DOHH2 (cell line): ENCODE results near the gene ASB7.

ENCODE experiments used
- H3F3A ChIP-seq: fragments of 200-600 bp; sonication (generic), shearing (Covaris generic); 2 replicates; pipeline ENCODE4 v1.6.0; 2016; ENCODE audit warnings: antibody characterized with exemption, mild to moderate bottlenecking; ENCODE audit not compliant: control insufficient read depth, insufficient read depth
- H3K27ac ChIP-seq: fragments of 200-600 bp; sonication (generic); 2 replicates; pipeline ENCODE4 v1.5.1; 2014; ENCODE audit warnings: low read depth, mild to moderate bottlenecking, low read length, moderate library complexity
- H3K27me3 ChIP-seq: fragments of 200-600 bp; sonication (generic); 2 replicates; pipeline ENCODE4 v1.6.1; 2014; ENCODE audit warnings: mild to moderate bottlenecking, low read length, mixed read lengths; ENCODE audit not compliant: control insufficient read depth
- H3K36me3 ChIP-seq: fragments of 200-600 bp; sonication (generic); 2 replicates; pipeline ENCODE4 v1.6.1; 2014; ENCODE audit warnings: mild to moderate bottlenecking, low read length, moderate library complexity, mixed read lengths; ENCODE audit not compliant: control insufficient read depth
- H3K4me1 ChIP-seq: fragments of 200-600 bp; sonication (generic); 2 replicates; pipeline ENCODE4 v1.6.1; 2014; ENCODE audit warnings: mild to moderate bottlenecking, low read length, mixed read lengths; ENCODE audit not compliant: control insufficient read depth
- H3K4me2 ChIP-seq: fragments of 200-600 bp; sonication (generic); 2 replicates; pipeline ENCODE4 v1.6.0; 2014; ENCODE audit warnings: mild to moderate bottlenecking, low read length, moderate library complexity
- H3K4me3 ChIP-seq: fragments of 200-600 bp; sonication (generic); 2 replicates; pipeline ENCODE4 v1.5.1; 2014; ENCODE audit warnings: mild to moderate bottlenecking, low read length, mixed read lengths
- H3K79me2 ChIP-seq: fragments of 200-600 bp; sonication (generic); 2 replicates; pipeline ENCODE4 v1.6.1; 2014; ENCODE audit warnings: mild to moderate bottlenecking, low read length, mixed read lengths; ENCODE audit not compliant: control insufficient read depth
- H3K9me2 ChIP-seq: fragments of 200-600 bp; sonication (generic); replicated peaks from 2 replicates; pipeline ENCODE4 v1.6.1; 2014; ENCODE audit warnings: mild to moderate bottlenecking, low read length, mixed read lengths; ENCODE audit not compliant: control insufficient read depth
- H3K9me3 ChIP-seq: fragments of 200-600 bp; sonication (generic); 2 replicates; pipeline ENCODE4 v1.6.1; 2014; ENCODE audit warnings: antibody characterized with exemption, low read length, mixed read lengths; ENCODE audit not compliant: control insufficient read depth, insufficient read depth
- H4K20me1 ChIP-seq: fragments of 200-600 bp; sonication (generic); 2 replicates; pipeline ENCODE4 v1.6.0; 2014; ENCODE audit warnings: low read depth, mild to moderate bottlenecking, antibody characterized with exemption, low read length, moderate library complexity; ENCODE audit not compliant: control insufficient read depth, insufficient read depth
- CTCF ChIP-seq: fragments of 200-600 bp; sonication (generic); IDR thresholded peaks from one replicate; pipeline ENCODE4 v1.5.1; 2014; ENCODE audit warnings: antibody characterized with exemption, mild to moderate bottlenecking, low read depth, low read length; ENCODE audit not compliant: poor library complexity, severe bottlenecking
- EZH2phosphoT487 ChIP-seq: fragments of 200-600 bp; sonication (generic); IDR thresholded peaks from 2 replicates; pipeline ENCODE4 v1.6.1; 2017; ENCODE audit warnings: borderline replicate concordance, mild to moderate bottlenecking, antibody characterized with exemption, low read length, moderate library complexity, mixed read lengths

Gene ASB7

GRCh38 chr15:100595964-100596363 lies 6.4 kb upstream of the ASB7 start:
- Histone ChIP-seq H3K27ac (no peak overlapping the region), H3K4me3 (no peak overlapping the region), H3F3A (no peaks in the 10 kb centered on the region)

GRCh38 chr15:100596792-100597191 lies 5.6 kb upstream of the ASB7 start:
- Histone ChIP-seq H3K27ac (no peak overlapping the region), H3K4me3 (no peak overlapping the region), H4K20me1 (no peaks in the 10 kb centered on the region), H3F3A (no peaks in the 10 kb centered on the region), H3K27me3 (no peaks in the 10 kb centered on the region), H3K4me1 (peaks cover 10% of the 10 kb centered on the region), H3K9me2 (no peaks in the 10 kb centered on the region), H3K79me2 (peaks cover 98% of the 10 kb centered on the region), H3K9me3 (0 out of 2 replicates have a peak, but pooled peaks cover under 1% of the 10 kb centered on the region), H3K36me3 (peaks cover 8% of the 10 kb centered on the region), H3K4me2 (no peak overlapping the region)
- TF ChIP-seq EZH2phosphoT487 (no peak), CTCF (no peak)

More at GRCh38 chr15:100595964-100596363, 6.4 kb upstream of the ASB7 start:
- no peaks in the 10 kb centered on the region for H3K9me2 ChIP-seq
- no peak for TF ChIP-seq EZH2phosphoT487
- no peak for TF ChIP-seq CTCF
- 0 out of 2 replicates have a peak, but pooled peaks cover 4% of the 10 kb centered on the region for H3K9me3 ChIP-seq
- no peaks in the 10 kb centered on the region for H4K20me1 ChIP-seq
- no peak overlapping the region for H3K4me2 ChIP-seq
- H3K27me3 ChIP-seq = no peaks in the 10 kb centered on the region
- peaks cover 97% of the 10 kb centered on the region for H3K79me2 ChIP-seq
- peaks cover 5% of the 10 kb centered on the region; the same call in 1 of the 2 replicates for H3K36me3 ChIP-seq
- peaks cover 10% of the 10 kb centered on the region for H3K4me1 ChIP-seq

GRCh38 chr15:100597862-100598261 lies 4.5 kb upstream of the ASB7 start:
- no peaks in the 10 kb centered on the region for H3K9me3 ChIP-seq

More at GRCh38 chr15:100597862-100598261, 4.5 kb upstream of the ASB7 start:
- peaks cover 92% of the 10 kb centered on the region for H3K79me2 ChIP-seq
- TF ChIP-seq CTCF = no peak
- no peak for TF ChIP-seq EZH2phosphoT487
- H3K27me3 ChIP-seq = no peaks in the 10 kb centered on the region
- no peak overlapping the region for H3K4me3 ChIP-seq
- peaks cover 6% of the 10 kb centered on the region for H3K36me3 ChIP-seq
- no peak overlapping the region for H3K27ac ChIP-seq
- H3F3A ChIP-seq = no peaks in the 10 kb centered on the region
- no peaks in the 10 kb centered on the region for H4K20me1 ChIP-seq
- peaks cover 10% of the 10 kb centered on the region for H3K4me1 ChIP-seq
- H3K9me2 ChIP-seq = no peaks in the 10 kb centered on the region
- no peak overlapping the region for H3K4me2 ChIP-seq
